Hepatocyte (in vitro differentiated cells): ENCODE results near the gene NUP62.

Experiments used
- EZH2 ChIP-seq: fragments of 200-600 bp; sonication (generic); IDR thresholded peaks from 2 replicates; pipeline ENCODE4 v1.6.1; 2016; ENCODE audit warnings: antibody characterized with exemption, mild to moderate bottlenecking, borderline replicate concordance
- EZH2phosphoT487 ChIP-seq: fragments of 200-600 bp; sonication (generic); IDR thresholded peaks from one replicate; pipeline ENCODE4 v1.6.1; 2018; ENCODE audit warnings: antibody characterized with exemption, mild to moderate bottlenecking, low read depth, moderate library complexity; ENCODE audit not compliant: unreplicated experiment, severe bottlenecking
- TF ChIP-seq, protein P1 (sequence below): fragments of 200-600 bp; sonication (generic); IDR thresholded peaks from 2 replicates; pipeline ENCODE4 v1.5.1; 2016; ENCODE audit warnings: antibody characterized with exemption, mild to moderate bottlenecking; ENCODE audit not compliant: poor library complexity

DNA sequence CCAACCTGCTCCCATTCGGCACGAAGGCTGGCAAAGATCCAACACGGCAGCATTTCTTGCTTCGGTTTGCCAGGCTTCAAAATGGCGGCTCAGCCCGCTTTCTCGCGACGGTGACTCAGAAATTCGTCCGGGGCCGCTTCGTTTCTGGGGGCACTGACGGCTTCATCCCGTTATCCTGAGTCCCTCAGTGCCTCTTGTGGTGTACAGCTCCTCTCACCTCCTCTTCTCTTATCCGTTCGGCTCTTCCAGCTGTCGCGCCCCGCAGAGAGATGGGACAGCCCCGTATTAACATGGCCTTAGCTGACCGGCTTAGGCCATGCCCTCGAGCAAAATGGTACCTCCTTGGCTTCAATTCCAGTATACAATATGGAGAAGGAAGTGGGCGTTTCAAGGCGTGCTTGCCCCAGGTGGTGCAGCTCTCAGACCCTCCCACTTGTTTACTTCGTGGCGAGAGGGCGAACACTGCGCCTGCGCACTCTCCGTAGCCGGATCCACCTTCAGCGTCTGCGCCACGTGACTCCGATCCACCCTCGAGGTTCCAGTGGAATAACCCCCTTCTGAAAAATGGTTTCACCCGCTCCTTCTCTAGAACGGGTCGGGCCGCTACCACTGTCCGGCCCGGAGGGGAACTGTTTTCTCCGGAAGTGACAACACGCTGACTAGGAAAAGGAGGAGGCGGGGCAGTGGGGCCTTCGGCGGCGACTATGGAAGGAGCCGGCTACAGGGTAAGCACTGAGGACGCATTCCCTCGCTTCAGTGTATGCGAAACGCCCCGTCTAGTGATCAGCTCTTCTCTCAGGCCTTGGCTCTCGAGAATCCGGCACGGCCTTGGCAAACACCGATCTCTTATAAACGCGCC is 52.1 kb downstream of the NUP62 start, which contains the start of the genes AKT1S1 and TBC1D17:
- no peak for TF ChIP-seq EZH2
- TF ChIP-seq, protein P1, sequence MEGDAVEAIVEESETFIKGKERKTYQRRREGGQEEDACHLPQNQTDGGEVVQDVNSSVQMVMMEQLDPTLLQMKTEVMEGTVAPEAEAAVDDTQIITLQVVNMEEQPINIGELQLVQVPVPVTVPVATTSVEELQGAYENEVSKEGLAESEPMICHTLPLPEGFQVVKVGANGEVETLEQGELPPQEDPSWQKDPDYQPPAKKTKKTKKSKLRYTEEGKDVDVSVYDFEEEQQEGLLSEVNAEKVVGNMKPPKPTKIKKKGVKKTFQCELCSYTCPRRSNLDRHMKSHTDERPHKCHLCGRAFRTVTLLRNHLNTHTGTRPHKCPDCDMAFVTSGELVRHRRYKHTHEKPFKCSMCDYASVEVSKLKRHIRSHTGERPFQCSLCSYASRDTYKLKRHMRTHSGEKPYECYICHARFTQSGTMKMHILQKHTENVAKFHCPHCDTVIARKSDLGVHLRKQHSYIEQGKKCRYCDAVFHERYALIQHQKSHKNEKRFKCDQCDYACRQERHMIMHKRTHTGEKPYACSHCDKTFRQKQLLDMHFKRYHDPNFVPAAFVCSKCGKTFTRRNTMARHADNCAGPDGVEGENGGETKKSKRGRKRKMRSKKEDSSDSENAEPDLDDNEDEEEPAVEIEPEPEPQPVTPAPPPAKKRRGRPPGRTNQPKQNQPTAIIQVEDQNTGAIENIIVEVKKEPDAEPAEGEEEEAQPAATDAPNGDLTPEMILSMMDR, result no peak
- no peak for TF ChIP-seq EZH2phosphoT487
